ENCODE measurements around the gene DHX9. TPM values are rescaled to one million over a fixed set of nuclear protein-coding genes. Genes with fewer than 3 reads are reported as not detected.

DHX9 gene
- total RNA-seq, 1 experiment from 2014 or later = 336 TPM

GRCh38 chr1:182884872-182885271 is 45.7 kb downstream of the DHX9 start:
- Mint-ChIP-seq H3K27me3 (ENCODE audit: low read depth) (no peaks in the 10 kb centered on the region), H3K4me1 (no peaks in the 10 kb centered on the region), H3K9me3 (no peaks in the 10 kb centered on the region), H3K36me3 (ENCODE audit: insufficient read depth in 1 of 3, low read depth in 3 of 3) (peaks cover 61 to 91% (median 82%) of the 10 kb centered on the region in 3 experiments), H3K4me3 (no peak overlapping the region), H3K27ac (no peak overlapping the region)
- Histone ChIP-seq H2AFZ (ENCODE audit: low read length) (no peak overlapping the region), H3T11ph (ENCODE audit: low read length) (no peak overlapping the region), H2BK15ac (ENCODE audit: low read depth, low read length) (no peak overlapping the region), H2BK120ac (ENCODE audit: low read depth, low read length, poor library complexity, severe bottlenecking) (no peak overlapping the region), H2BK12ac (ENCODE audit: insufficient read length, low read depth, low read length) (no peak overlapping the region), H3K9ac (ENCODE audit: extremely low read depth, insufficient read length, low read length) (no peak overlapping the region), H3K23me2 (ENCODE audit: insufficient read length, low read depth, low read length, poor library complexity, severe bottlenecking) (no peaks in the 10 kb centered on the region), H3K56ac (ENCODE audit: insufficient read length, low read depth, low read length) (no peak overlapping the region), H4K5ac (ENCODE audit: insufficient read length, low read depth, low read length) (no peak overlapping the region), H2BK5ac (ENCODE audit: insufficient read length, low read length) (no peak overlapping the region), H2AK5ac (ENCODE audit: insufficient read length, low read length) (no peak overlapping the region), H2BK20ac (ENCODE audit: low read depth, low read length, poor library complexity, severe bottlenecking) (no peak overlapping the region), H3K79me1 (ENCODE audit: insufficient read depth, low read depth, low read length, poor library complexity, severe bottlenecking) (no peaks in the 10 kb centered on the region), H3K27ac (ENCODE audit: insufficient read length, low read depth, low read length) (no peak overlapping the region), H3K23ac (ENCODE audit: insufficient read length, low read depth, low read length) (no peak overlapping the region), H3K4ac (ENCODE audit: low read depth, low read length) (no peak overlapping the region), H4K20me1 (ENCODE audit: control insufficient read depth, insufficient read depth, insufficient read length) (no peaks in the 10 kb centered on the region), H3K27me3 (ENCODE audit: insufficient read depth, low read length) (no peaks in the 10 kb centered on the region), H3K18ac (ENCODE audit: insufficient read length, low read depth, low read length) (no peak overlapping the region), H3K4me1 (ENCODE audit: insufficient read depth, low read length) (no peaks in the 10 kb centered on the region), H3K14ac (ENCODE audit: insufficient read depth, low read length) (no peak overlapping the region), H3K4me2 (ENCODE audit: insufficient read depth, insufficient read length, low read length) (no peak overlapping the region), H3K79me2 (ENCODE audit: insufficient read depth, low read length) (no peaks in the 10 kb centered on the region), H4K91ac (ENCODE audit: insufficient read length, low read depth, low read length) (no peak overlapping the region), H4K8ac (replicated peaks; ENCODE audit: insufficient read length, low read depth, low read length) (no peak overlapping the region), H3K9me3 (ENCODE audit: control insufficient read depth, low read depth, low read length) (no peaks in the 10 kb centered on the region)
- DNase-seq = no peak
- TF ChIP-seq, protein P1, sequence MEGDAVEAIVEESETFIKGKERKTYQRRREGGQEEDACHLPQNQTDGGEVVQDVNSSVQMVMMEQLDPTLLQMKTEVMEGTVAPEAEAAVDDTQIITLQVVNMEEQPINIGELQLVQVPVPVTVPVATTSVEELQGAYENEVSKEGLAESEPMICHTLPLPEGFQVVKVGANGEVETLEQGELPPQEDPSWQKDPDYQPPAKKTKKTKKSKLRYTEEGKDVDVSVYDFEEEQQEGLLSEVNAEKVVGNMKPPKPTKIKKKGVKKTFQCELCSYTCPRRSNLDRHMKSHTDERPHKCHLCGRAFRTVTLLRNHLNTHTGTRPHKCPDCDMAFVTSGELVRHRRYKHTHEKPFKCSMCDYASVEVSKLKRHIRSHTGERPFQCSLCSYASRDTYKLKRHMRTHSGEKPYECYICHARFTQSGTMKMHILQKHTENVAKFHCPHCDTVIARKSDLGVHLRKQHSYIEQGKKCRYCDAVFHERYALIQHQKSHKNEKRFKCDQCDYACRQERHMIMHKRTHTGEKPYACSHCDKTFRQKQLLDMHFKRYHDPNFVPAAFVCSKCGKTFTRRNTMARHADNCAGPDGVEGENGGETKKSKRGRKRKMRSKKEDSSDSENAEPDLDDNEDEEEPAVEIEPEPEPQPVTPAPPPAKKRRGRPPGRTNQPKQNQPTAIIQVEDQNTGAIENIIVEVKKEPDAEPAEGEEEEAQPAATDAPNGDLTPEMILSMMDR (conservative IDR thresholded peaks at IDR 0.05) = no peak
